DND-41 (cell line): ENCODE measurements around the gene FAAH.

Experiments used
- EZH2 ChIP-seq: IDR thresholded peaks from 3 replicates; pipeline ENCODE4 v1.6.1; 2012; ENCODE audit warnings: borderline replicate concordance, low read depth, mild to moderate bottlenecking, moderate library complexity, low read length, inconsistent platforms; ENCODE audit not compliant: severe bottlenecking
- TF ChIP-seq, protein P1 (sequence below): IDR thresholded peaks from 2 replicates; pipeline ENCODE4 v1.5.1; 2012; ENCODE audit warnings: borderline replicate concordance, low read length, moderate library complexity, mild to moderate bottlenecking; ENCODE audit not compliant: poor library complexity, severe bottlenecking; ENCODE audit errors: extremely low read depth

DNA sequence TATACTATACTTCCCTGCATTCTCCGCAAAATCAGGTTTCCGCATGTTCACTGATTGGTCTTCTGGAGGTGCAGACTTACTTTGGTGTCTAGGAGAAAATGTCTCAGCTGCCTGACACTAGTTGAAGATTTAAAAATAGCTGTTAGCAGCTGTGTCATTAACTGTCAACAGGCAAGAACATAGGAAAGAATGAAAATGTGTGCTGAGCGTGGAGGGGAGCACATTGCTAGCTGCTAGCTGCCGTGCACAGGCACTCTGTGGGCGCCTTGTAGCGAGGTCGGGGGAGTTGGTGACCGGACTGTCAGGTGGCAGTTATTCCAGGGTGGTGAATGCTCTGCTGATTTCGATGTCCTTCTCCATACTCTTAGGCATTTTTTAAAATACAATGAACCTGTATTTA, 5.2 kb downstream of the FAAH start:
- TF ChIP-seq, protein P1, sequence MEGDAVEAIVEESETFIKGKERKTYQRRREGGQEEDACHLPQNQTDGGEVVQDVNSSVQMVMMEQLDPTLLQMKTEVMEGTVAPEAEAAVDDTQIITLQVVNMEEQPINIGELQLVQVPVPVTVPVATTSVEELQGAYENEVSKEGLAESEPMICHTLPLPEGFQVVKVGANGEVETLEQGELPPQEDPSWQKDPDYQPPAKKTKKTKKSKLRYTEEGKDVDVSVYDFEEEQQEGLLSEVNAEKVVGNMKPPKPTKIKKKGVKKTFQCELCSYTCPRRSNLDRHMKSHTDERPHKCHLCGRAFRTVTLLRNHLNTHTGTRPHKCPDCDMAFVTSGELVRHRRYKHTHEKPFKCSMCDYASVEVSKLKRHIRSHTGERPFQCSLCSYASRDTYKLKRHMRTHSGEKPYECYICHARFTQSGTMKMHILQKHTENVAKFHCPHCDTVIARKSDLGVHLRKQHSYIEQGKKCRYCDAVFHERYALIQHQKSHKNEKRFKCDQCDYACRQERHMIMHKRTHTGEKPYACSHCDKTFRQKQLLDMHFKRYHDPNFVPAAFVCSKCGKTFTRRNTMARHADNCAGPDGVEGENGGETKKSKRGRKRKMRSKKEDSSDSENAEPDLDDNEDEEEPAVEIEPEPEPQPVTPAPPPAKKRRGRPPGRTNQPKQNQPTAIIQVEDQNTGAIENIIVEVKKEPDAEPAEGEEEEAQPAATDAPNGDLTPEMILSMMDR, result no peak
- TF ChIP-seq EZH2, result no peak
